NT2/D1 (cell line): Measurements from ENCODE around the gene IVNS1ABP.

ENCODE experiments used
- SUZ12 ChIP-seq: IDR thresholded peaks from 2 replicates; pipeline ENCODE4 v1.6.1; 2011; ENCODE audit not compliant: insufficient read length, insufficient read depth; ENCODE audit errors: extremely low read depth
- YY1 ChIP-seq: IDR thresholded peaks from 2 replicates; pipeline ENCODE4 v1.6.1; 2011; ENCODE audit not compliant: insufficient read length, insufficient read depth

- TF ChIP-seq SUZ12 (no peak), YY1 (no peak)
These were observed 25.7 kb upstream of the IVNS1ABP start for GRCh38 chr1:185342672-185343259.
